Measurements from ENCODE around the gene IL18BP.
A peak's percentile ranks its signal among the peaks of the same experiment; 100 is the strongest.

The IL18BP gene

DNA sequence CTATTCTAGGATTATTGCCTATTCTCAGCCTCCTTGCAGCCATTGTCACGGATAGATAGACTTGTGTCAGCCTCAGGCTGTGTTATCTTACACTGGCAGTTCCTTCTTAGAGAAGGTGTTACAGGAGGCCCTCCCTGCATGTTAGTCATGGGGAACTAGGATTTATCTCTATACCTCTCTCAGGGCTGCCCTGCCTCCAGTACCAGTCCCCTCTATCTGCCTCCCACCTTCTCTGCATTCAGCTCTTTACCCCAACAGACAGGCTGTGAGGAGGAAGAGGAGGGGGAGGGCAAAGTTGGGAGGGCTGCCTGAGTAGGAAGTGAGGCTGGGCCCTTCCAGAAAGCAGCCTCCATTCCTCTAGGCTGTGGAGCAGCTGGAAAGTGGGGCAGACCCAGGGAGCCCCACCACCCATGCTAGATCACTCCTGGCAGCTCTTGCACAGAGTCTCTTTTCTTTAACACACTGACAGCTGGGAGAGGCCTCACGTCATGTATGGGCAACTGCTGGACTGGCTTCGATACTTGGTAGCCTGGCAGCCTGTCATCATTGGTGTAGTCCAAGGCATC, 2.9 kb upstream of the IL18BP start:
- DNase-seq (ENCODE audit: low read depth) = no peak
- no peak overlapping the region for H3K4me3 ChIP-seq (ENCODE audit: control insufficient read depth, low read depth, low read length)
- TF ChIP-seq, protein P1, sequence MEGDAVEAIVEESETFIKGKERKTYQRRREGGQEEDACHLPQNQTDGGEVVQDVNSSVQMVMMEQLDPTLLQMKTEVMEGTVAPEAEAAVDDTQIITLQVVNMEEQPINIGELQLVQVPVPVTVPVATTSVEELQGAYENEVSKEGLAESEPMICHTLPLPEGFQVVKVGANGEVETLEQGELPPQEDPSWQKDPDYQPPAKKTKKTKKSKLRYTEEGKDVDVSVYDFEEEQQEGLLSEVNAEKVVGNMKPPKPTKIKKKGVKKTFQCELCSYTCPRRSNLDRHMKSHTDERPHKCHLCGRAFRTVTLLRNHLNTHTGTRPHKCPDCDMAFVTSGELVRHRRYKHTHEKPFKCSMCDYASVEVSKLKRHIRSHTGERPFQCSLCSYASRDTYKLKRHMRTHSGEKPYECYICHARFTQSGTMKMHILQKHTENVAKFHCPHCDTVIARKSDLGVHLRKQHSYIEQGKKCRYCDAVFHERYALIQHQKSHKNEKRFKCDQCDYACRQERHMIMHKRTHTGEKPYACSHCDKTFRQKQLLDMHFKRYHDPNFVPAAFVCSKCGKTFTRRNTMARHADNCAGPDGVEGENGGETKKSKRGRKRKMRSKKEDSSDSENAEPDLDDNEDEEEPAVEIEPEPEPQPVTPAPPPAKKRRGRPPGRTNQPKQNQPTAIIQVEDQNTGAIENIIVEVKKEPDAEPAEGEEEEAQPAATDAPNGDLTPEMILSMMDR (conservative IDR thresholded peaks at IDR 0.05; ENCODE audit: control insufficient read depth, insufficient read depth, low read depth, low read length) = no peak

DNA sequence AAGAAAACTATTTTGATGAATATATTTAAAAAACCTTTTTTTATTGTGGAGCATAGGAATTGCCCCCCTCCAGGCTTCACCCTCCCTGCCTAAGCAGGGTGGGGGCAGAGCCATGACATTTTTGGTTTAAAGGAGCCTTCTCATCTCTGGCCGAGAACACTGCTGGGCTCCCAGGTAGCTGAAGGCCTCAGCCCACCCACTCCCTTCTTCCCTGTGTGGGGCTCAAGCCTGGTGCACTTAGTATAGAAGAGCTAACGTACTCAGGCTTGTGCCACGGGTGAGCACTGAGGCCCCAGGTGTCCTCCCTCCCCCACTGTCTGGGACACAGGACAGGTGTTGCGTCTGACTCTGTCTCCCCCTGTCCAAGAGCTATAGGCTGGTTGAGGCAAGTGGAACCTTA, 2.2 kb upstream of the IL18BP start:
- TF ChIP-seq, protein P1 (conservative IDR thresholded peaks at IDR 0.05; ENCODE audit: control insufficient read depth, insufficient read depth, low read depth, low read length) = no peak
- no peak overlapping the region for H3K4me3 ChIP-seq (ENCODE audit: control insufficient read depth, low read depth, low read length)
- no peak for DNase-seq (ENCODE audit: low read depth)

DNA sequence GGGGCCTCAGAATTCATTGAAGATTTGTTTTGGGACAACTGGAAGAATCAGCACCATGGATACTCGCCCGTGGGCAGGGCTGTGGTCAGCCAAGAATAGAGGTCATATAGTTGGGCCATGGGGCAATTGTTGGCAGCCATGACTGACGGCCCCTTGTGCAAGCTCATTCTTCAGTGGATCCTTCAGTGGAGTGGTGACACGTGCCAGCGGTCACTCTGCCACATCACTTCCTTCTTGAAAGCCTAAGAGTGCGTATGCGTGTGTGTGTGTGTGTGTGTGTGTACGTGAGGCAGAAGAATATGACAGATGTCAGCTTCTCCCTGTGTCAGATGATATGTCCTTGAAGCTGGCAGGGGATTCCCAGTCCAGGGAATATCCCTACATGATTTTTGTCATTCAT, 1.8 kb upstream of the IL18BP start:
- DNase-seq (ENCODE audit: low read depth) = no peak
- H3K4me3 ChIP-seq (ENCODE audit: control insufficient read depth, low read depth, low read length) = no peak overlapping the region
- TF ChIP-seq, protein P1 (conservative IDR thresholded peaks at IDR 0.05; ENCODE audit: control insufficient read depth, insufficient read depth, low read depth, low read length) = no peak

DNA sequence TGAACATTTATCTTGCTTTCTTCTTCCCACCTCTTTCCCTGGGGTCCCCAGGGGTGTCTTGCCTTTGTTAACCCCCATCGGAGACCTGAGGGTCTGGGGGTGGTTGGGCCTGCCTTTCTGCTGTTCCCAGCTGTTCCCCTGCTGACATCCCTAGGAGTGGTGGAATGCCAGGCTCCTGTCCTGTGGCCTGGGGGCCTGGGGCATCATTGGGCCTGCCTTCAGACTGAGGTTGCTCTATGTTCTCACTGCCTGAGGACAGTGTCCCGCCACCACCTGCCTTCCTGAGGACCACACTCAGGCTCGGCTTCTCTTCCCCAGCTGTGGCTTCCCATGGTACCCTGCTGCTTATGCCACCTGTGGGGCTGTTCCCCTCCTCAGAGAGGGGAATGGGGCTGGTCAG, 1.1 kb upstream of the IL18BP start:
- H3K4me3 ChIP-seq (ENCODE audit: control insufficient read depth, low read depth, low read length) = no peak overlapping the region
- no peak for DNase-seq (ENCODE audit: low read depth)
- TF ChIP-seq, protein P1 (conservative IDR thresholded peaks at IDR 0.05; ENCODE audit: control insufficient read depth, insufficient read depth, low read depth, low read length) = no peak

DNA sequence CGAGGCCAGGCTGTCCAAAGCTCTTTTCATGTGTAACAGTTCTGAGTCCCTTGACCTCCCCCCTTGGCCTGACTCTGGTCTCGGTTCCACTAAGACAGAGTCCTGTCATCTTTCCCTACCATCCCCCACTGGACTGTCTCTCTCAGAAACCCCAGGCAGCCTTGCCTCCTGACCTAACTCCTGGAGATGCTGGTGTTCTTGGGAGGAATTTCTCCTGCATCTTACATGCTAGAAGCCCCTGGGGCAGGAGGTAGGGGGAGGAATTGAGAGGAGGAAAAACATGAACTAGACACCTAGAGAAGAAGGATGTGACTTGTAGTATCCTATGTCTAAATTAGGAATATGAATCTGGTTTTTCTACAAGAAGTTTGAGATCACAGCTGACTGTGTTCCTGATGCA, 648 bp upstream of the IL18BP start:
- no peak overlapping the region for H3K4me3 ChIP-seq (ENCODE audit: control insufficient read depth, low read depth, low read length)
- no peak for DNase-seq (ENCODE audit: low read depth)
- TF ChIP-seq, protein P1 (conservative IDR thresholded peaks at IDR 0.05; ENCODE audit: control insufficient read depth, insufficient read depth, low read depth, low read length) = no peak

DNA sequence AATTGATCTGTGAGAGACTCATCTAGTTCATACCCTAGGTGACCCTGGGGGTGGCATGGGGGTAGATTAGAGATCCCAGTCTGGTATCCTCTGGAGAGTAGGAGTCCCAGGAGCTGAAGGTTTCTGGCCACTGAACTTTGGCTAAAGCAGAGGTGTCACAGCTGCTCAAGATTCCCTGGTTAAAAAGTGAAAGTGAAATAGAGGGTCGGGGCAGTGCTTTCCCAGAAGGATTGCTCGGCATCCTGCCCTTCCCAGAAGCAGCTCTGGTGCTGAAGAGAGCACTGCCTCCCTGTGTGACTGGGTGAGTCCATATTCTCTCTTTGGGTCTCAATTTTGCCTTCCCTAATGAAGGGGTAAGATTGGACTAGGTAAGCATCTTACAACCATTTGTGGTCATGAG, 653 bp downstream of the IL18BP start:
- no peak overlapping the region for H3K4me3 ChIP-seq (ENCODE audit: control insufficient read depth, low read depth, low read length)
- TF ChIP-seq, protein P1 (conservative IDR thresholded peaks at IDR 0.05; ENCODE audit: control insufficient read depth, insufficient read depth, low read depth, low read length) = no peak
- DNase-seq (ENCODE audit: low read depth) = peak; percentile 47

DNA sequence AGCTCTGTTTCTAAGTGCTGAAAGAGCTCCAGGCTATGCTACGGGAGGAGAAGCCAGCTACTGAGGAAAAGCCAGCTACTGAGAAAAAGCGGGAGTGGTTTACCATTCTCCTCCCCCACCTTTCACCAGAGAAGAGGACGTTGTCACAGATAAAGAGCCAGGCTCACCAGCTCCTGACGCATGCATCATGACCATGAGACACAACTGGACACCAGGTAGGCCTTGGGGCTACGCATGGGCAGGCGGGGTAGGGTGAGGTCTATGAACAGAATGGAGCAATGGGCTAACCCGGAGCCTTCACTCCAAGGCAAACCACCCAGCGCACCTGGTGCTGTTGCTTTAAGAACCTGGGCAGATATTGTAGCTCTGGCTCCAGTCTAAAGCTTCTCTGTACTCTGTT, 1.1 kb downstream of the IL18BP start:
- TF ChIP-seq, protein P1 (conservative IDR thresholded peaks at IDR 0.05; ENCODE audit: control insufficient read depth, insufficient read depth, low read depth, low read length) = no peak
- H3K4me3 ChIP-seq (ENCODE audit: control insufficient read depth, low read depth, low read length) = no peak overlapping the region
- DNase-seq (ENCODE audit: low read depth) = no peak

Measured in fibroblast of mammary gland (primary cell).